Dedifferentiated amniotic fluid mesenchymal stem cell (primary cell): ENCODE data around the gene UBE2M.
A peak's percentile ranks its signal among the peaks of the same experiment; 100 is the strongest.

Experiments used
- DNase-seq: peaks from one replicate; pipeline ENCODE4 v3.0.0-alpha.2; 2016; ENCODE audit errors: extremely low spot score

The UBE2M gene

GRCh38 chr19:58570770-58571574, 12.6 kb upstream of the UBE2M start:
- DNase-seq, result no peak

- no peak for DNase-seq
Measured at GRCh38 chr19:58569943-58570670, 11.7 kb upstream of the UBE2M start.

GRCh38 chr19:58569191-58569942, 11.0 kb upstream of the UBE2M start:
- no peak for DNase-seq

DNA sequence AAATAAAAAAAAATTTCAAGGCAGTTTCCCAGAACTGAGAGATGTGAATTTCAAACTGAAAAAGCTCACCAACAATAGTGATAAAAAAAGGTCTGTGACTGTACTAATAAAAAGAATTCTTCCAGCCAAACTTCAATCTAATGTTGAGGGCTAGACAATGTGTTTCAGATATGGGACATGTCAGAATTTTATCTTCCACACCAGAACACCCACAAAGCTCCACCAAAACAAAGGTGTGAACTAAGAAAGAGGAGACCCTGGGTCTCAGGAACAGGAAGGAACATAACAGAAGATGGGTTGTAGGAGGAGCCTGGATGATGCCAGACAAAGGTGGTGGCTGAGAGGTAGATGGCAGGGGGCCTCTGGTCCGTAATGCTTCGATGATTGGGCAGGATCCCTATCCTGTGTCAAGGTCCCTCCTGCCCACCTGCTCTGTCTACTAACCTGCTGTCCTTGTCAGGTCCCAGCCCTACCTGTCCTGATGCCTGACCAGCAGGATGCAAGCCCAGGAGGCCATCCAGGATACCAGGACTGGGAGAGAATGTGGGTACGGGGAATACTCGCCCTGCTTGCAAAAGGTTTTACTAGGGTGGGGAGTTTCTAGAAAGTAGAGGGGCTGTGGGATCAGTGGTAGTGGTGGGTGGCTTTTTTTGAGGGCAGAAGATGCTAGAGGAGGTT, 10.2 kb upstream of the UBE2M start:
- no peak for DNase-seq

DNA sequence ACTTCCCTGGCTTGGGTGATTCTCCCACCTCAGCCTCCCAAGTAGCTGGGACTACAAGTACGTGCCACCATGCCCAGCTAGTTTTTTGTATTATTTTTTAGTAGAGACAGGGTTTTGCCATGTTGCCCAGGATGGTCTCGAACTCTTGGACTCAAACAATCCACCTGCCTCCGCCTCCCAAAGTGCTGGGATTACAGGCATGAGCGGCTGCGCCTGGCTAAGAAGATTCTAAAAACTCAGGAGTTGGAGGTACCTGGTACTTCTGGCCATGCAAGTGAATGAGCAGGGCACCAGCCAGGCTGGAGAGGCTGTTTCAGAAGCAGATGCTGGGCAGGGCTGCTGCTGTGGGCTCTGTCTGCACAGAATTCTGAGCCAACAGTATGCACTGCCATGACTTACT, 8.6 kb upstream of the UBE2M start:
- DNase-seq, result no peak

DNA sequence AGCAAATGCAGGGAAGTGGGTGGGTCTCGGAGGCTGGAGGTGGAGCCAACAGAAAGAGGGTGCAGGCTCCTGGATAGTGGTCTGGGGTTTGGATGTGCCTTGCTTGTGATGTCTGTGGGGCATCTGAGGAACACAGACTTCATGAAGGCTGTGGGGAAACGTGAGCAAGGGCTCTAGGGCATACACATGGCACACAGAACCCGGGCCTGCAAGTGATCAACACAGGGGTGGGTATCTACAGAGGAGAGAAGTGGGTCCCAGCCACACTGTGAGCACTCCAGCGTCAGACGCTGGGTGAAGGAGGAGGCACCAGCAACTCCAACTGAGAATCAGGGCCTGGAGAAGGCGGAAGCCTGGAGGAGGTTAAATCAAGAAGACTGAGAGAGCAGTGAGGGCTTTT, 5.4 kb upstream of the UBE2M start:
- no peak for DNase-seq

- no peak for DNase-seq
Measured at GRCh38 chr19:58563034-58563573, 4.7 kb upstream of the UBE2M start.

GRCh38 chr19:58562122-58563033, 4.0 kb upstream of the UBE2M start:
- no peak for DNase-seq

DNA sequence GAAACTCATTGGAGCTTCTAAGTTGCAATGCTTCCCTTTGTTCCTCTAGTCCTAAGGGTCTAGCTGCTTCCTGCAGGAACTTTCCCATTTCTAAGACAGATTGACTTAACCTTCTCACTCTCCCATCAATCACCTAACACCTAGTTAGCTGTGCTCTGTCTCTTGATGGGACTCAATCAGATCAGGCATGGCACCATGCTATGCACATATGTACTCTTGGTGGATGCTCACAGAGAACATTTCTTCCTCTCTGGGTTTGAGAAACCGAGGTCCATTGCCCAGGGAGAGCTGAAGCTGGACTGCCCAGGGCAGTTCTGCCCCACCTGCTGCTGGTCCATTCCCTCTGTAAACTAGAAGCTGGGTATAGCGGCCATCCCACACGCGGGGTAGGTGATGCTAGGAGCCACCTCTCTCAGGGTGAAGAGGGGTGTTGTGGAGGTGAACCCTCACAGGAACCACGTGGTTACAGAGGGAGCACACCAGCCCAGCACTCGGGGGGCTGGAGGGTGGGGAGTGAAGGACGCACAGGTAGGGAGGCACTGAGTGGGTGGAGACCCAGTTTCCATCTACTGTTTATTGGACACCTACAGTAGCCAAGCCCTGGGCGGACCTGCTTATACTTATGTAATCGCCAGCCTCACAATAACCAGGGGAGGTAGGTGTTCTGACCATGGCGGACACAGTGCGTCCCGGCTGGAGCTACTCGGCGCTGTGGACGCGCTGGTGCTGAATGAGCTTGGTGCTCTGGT, 3.1 kb upstream of the UBE2M start:
- DNase-seq, result no peak

DNA sequence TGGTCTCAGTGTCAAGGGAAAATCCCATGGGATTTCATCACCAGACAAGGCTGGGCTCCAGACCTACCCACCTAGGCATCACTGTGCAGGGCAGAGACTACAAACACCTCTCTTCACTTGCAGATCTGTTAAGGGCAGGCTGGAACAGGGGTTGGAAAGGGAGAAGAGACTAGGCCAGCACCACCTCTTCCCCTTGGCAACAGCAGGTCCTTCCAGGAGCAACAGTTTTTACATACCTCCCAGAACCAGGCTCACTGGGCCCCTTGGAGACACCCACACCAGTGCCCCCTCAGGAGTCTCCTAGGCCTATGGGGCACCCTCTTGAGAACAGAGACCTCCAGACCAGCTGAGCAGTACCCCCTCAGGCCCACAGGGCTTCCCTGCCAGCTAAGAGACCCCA, 2.5 kb upstream of the UBE2M start:
- DNase-seq, result no peak

DNA sequence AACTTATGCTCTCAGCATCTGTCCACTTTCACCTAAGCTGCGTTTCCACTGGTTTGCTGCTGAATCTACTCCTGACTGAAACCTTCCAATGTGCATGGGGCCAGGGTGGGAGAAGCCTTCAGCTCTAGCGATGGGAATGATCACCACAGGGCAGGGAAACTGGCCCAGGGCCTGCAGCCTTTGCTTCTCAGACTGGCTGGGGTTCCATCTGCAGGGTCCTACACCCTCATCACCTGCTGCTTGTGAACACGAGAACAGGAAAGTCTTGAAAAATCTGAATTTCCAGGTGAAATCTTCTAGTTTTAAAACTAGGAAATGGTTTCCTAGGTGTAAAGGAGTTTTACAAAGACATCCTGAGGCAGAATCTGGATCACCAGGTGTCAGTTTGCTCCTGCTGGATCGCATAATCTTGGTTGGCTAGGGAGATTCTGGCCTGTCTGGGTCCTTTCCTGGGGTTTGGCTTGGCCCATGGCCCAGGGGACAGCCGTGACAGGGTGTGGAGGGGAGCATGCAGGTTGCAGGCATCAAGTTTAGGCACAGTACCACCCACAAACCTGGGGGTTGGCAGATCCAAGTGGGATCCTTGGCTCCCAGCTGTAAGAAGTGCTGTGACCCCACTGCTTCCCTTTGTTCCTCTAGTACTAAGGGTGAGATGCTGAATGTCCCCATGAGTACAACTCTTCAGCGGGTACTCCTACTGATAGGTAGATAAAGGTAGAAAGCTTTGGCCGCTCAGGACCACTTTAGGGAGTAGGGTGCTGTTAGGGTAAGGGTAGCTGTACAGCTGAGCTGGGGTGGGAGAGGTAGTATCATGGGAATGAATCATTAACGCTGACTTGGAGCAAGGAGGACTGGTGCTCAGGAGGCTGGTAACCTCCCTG, 1.8 kb upstream of the UBE2M start:
- DNase-seq, result no peak

DNA sequence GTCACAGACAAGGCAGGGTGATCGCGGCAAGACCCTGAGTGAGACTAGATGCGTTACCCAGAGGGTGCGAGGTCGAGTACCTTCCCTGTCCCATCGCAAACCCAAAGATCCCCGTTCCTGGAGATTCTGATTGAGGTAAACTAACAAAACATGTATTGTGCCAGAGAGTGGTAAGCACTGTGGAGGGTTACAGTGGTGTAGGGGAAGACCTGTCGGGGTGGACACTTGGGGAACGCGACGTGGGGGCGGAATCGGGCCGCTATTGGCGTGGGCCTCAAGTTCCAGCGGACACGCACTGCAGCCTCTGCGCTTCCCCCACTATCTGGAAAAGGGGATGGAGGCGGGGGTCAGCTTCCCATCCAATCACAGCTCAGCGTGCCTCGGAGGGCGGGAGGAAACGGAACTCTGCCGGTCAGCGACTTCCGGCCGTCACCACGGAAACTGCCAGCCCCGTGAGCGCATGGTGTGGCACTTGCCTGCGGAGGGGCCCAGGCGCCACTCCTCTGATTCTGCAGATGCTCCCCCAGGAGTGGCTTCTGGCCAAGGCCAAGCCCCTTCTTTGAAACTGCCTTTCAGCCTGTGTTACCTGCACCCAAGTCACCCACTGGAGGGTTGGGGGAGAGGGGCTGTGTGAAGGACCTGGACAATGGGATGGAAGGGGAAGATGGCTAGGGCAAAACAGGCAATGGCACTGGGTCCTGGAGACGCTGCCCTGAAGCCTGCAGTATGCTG, 1.0 kb upstream of the UBE2M start:
- DNase-seq, result peak; percentile 80

DNA sequence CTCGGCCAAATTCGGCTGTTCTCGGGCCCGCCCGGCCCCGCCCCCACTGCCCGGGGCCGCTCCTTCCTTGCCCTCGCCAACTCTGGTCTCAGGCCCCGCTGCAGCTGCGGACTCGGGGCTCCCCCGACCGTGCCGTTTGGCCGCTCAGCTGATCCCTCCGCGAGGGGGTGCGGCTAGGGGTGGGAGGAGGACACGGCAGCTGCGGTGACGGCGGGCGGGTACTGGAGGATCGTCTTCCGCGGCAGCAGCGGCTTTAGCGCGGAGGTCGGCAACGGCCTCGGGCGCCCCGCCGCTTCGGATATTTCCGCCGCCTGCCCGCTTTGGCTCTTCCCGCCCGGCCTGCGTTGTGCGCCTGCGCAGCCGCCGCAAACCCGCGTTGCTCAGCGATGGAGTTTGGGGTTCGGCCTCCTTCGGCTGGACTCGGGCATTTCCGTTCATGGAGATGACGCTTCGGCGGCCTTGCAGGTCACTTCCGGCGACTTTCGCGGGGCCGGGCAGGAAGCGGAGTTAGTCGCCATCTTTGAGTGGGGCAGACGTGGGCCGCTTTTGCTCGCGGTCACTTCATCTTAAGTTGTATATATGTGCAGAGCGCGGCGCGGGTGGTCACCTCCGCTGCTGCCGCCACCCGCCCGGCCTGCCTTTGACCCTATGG, 338 bp upstream of the UBE2M start:
- peak; percentile 99 for DNase-seq

DNA sequence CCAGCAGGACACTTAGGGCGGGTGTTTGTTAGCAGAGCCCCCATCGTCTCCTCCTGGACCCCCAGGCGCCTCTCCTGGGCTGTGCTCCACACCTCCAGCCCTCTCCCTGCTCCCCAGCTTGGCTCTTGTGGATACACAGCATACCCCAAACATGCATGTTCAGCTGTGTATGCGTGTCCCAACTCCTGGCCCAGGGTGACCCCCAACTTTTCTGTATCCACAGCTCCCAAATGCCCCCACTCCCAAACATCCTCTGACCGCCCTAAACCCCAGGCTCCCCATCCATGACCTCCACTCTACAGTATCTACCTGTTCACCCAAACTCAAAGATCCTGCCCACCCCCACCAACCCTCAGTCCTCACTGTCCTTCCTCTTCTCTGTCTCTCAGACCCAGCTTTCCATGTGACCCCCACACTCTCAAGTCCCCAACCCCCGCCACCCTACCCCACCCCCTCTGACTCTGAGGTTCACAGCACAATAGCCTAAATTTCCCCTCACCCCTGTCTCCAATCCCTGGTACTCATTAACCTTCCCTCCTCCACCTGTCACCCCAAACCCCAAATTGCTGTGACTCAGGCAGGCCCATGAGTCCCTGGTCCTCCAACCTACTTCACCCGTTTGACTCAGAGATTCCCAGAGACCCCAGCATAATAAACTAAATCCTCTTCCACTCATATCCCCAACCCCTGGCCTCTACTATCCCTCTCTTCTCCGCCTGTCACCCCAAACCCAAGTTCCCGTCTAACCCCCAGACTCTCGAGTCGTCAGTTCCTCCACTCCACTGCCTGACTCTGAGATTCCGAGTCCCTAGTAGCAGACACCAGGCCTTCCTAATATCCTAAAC, 968 bp downstream of the UBE2M start:
- DNase-seq, result no peak

GRCh38 chr19:58556622-58557220, 1.7 kb downstream of the UBE2M start:
- DNase-seq, result no peak

GRCh38 chr19:58555920-58556621, 2.3 kb downstream of the UBE2M start:
- DNase-seq, result no peak
